Pulmonary artery endothelial cell (primary cell): ENCODE data around the gene FRS2. TPM values are rescaled to one million over a fixed set of nuclear protein-coding genes. Genes with fewer than 3 reads are reported as not detected.
"Not testable (repeated sequence)": the region's sequence is repeated elsewhere in the genome, so short reads cannot be mapped to it uniquely, and the experiment has no call there.

ENCODE experiments used
- DNase-seq: peaks from one replicate; pipeline ENCODE4 v3.0.0-alpha.2; 2011; ENCODE audit warnings: low read depth, low spot score
- total RNA-seq: library from RNA; depleted of rRNA; stranded (reverse); fragments of >200 nt; gene quantifications from 2 replicates; pipeline ENCODE4 v1.2.3, GENCODE V29; 2014

The FRS2 gene
- 17.9 and 19.6 TPM in 2 replicates for total RNA-seq

GRCh38 chr12:69470189-69471075 lies at the start of gene FRS2:
FRS2 (plus strand) TSS chr12:69470388; CDS start chr12:69569031, 98,643 bp downstream.
- peak; percentile 54 for DNase-seq

GRCh38 chr12:69421548-69421947 lies 48.6 kb upstream of the FRS2 start:
- no peak for DNase-seq

- DNase-seq: no peak
These were observed 46.9 kb upstream of the FRS2 start for GRCh38 chr12:69423037-69423905.

- DNase-seq: no peak
These were observed 44.8 kb upstream of the FRS2 start for GRCh38 chr12:69425417-69425816.

GRCh38 chr12:69428351-69429073 lies 41.7 kb upstream of the FRS2 start:
- DNase-seq: no peak

- no peak for DNase-seq
These were observed 39.1 kb upstream of the FRS2 start for GRCh38 chr12:69430942-69431590.

- DNase-seq: no peak
These were observed 38.5 kb upstream of the FRS2 start for GRCh38 chr12:69431591-69432222.

GRCh38 chr12:69433653-69434052 lies 36.5 kb upstream of the FRS2 start:
- DNase-seq: no peak

- no peak for DNase-seq
These were observed 34.5 kb upstream of the FRS2 start for GRCh38 chr12:69435644-69436043.

- no peak for DNase-seq
These were observed 33.1 kb upstream of the FRS2 start for GRCh38 chr12:69437073-69437472.

GRCh38 chr12:69438539-69438938 lies 31.6 kb upstream of the FRS2 start:
- DNase-seq: no peak

GRCh38 chr12:69440016-69440415 lies 30.2 kb upstream of the FRS2 start:
- no peak for DNase-seq

- no peak for DNase-seq
These were observed 29.3 kb upstream of the FRS2 start for GRCh38 chr12:69440886-69441285.

GRCh38 chr12:69442894-69443293 lies 27.3 kb upstream of the FRS2 start:
- peak; percentile 61 for DNase-seq

- no peak for DNase-seq
These were observed 26.3 kb upstream of the FRS2 start for GRCh38 chr12:69443916-69444315.

- no peak for DNase-seq
These were observed 22.3 kb upstream of the FRS2 start for GRCh38 chr12:69447892-69448291.

GRCh38 chr12:69452598-69453132 lies 17.5 kb upstream of the FRS2 start:
- not testable (repeated sequence) for DNase-seq

GRCh38 chr12:69456239-69456638 lies 13.9 kb upstream of the FRS2 start:
- no peak for DNase-seq

- DNase-seq: no peak
These were observed 12.8 kb upstream of the FRS2 start for GRCh38 chr12:69457433-69457832.

- no peak for DNase-seq
These were observed 10.7 kb upstream of the FRS2 start for GRCh38 chr12:69459477-69459876.
